ENCODE data around the gene STATH.
"Not testable (repeated sequence)": the region's sequence is repeated elsewhere in the genome, so short reads cannot be mapped to it uniquely, and the experiment has no call there.

Gene STATH, protein sequence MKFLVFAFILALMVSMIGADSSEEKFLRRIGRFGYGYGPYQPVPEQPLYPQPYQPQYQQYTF

DNA sequence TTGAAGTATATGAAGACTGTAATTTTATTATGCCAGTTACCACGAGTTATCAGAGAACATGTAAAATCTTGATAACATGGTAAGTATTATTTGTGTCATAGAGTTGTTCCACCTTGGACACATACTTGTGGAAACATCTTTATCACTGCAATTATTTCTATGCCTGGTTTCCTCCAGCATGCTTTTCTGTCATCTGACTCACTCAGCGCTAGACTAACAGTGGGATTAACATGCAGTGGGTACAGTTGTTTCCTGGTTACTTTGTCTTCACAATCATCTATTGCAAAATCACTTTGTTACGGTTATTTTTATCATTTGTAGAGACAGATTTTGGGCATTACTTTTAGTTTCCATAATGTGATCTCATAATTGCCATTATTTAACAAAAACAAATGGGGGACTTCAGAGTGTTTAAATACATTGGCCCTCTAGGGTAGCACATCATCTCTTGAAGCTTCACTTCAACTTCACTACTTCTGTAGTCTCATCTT, at the start of gene STATH:
STATH (plus strand) TSS at position 441 of the 491 bp plus-strand sequence. CDS start 2,472 bp downstream, outside the sequence.
- no peak for DNase-seq

- DNase-seq, result no peak
Observed at GRCh38 chr4:69951602-69952001, 44.2 kb upstream of the STATH start.

- DNase-seq, result no peak
Observed at GRCh38 chr4:69957209-69957608, 38.6 kb upstream of the STATH start.

DNA sequence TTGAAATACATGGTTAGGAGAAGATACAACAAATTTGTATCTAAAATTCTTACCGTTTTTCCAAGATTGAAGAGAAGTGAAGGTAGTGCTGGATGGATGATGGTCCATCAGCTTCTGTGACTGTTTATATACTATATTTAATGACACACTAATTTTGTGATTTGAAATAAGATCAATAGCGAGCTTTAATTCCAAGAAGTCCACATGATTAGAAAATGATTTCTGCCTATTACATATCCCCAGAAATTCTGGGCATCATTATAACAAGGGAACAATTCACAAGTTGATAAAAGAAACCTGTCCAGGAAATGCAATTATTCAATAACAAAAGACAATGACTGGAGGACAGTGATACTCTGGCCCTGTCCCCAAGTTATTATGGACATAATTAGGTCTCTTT, 30.1 kb upstream of the STATH start, which contains the start of gene CSN2:
CSN2 (minus strand) TSS at position 101 of the 400 bp plus-strand sequence. CDS start 4,733 bp downstream, outside the sequence.
- no peak for DNase-seq

DNA sequence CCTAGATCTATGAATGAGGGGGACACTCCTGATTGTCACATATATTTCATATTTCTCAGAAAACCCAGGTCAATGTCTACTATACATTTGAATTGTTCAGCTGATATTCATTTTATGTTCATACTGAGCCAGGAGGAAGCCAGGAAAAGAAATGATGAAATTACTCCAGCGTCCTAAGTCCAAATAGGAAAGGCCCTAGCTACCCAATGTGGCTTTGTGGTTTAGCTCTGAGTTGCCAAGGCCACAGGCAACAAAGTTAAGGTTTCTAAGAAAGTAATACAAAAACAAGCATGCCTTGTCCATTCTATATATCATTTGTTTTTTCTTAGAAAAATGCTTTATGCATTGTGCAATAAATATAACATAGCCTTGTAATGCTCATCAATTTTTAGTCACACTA, 25.7 kb upstream of the STATH start:
- DNase-seq, result no peak

GRCh38 chr4:69974631-69975030, 21.1 kb upstream of the STATH start:
- DNase-seq, result no peak

GRCh38 chr4:69977582-69977981, 18.2 kb upstream of the STATH start:
- no peak for DNase-seq

- DNase-seq, result no peak
Observed at GRCh38 chr4:69984030-69984443, 11.7 kb upstream of the STATH start.

- no peak for DNase-seq
Observed at GRCh38 chr4:69986663-69987062, 9.1 kb upstream of the STATH start.

GRCh38 chr4:69991016-69991415, 4.8 kb upstream of the STATH start:
- no peak for DNase-seq

GRCh38 chr4:69994782-69995181, 984 bp upstream of the STATH start:
- no peak for DNase-seq

- DNase-seq, result no peak
Observed at GRCh38 chr4:69999420-69999819, 3.7 kb downstream of the STATH start.

GRCh38 chr4:70000711-70001110, 4.9 kb downstream of the STATH start:
- DNase-seq, result no peak

DNA sequence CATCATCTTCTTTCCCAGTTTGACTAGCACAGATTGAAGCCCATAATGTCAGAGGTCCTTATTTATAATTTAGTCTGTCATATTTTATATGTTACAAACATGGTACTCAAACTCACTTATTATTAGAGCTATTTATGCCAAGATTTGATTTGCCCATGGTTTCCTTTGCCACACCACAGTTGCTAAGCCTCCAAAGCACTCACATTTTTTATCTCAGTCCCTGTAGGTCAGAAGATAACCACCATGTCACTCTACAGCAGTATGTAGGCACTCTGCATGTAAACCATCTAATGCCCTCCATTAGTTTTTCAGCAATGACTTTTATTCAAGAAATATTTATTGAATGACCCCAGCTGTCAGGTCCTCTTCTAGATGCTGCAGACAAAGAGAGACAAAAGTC, 6.7 kb downstream of the STATH start:
- DNase-seq, result no peak

DNA sequence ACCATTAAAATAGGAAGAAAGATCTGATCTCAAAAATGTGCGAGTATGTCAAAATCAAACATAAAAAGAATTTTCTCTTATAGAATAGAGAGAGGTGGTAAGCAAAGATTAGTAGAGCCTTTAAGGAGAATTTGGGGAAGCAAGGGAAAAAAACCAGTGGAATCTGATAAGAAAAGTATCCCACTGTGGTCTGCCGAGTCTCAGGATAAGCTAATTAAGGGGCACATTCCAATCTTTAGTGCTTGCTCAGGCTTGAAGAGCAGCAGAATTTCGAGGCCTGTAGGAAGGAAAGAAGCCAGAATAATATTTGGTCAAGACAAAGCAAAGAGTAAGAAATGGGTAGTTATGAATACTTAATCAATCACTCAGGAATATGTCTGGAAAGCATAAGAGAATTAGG, 13.0 kb downstream of the STATH start:
- DNase-seq, result no peak

GRCh38 chr4:70019006-70019405, 23.2 kb downstream of the STATH start:
- DNase-seq, result not testable (repeated sequence)

- no peak for DNase-seq
Observed at GRCh38 chr4:70023218-70023617, 27.5 kb downstream of the STATH start.

DNA sequence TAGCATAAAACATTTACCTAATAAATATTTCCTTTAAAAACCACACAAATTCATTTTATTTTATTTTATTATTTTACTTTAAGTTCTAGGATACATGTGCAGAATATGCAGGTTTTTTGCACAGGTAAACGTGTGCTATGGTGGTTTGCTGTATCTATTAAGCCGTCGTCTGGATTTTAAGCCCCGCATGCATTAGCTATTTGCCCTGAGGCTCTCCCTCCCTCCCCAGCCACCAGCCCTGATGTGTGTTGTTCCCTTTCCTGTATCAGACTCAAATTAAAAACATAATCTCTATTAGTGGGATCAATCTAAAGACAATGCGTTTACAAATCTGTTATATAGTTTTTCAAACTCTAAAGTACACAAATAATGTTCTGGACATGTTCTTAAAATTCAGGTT, 31.2 kb downstream of the STATH start:
- no peak for DNase-seq

- not testable (repeated sequence) for DNase-seq
Observed at GRCh38 chr4:70028159-70028558, 32.4 kb downstream of the STATH start, which contains the start of gene HTN3. Gene HTN3, plus strand, starts transcription at chr4:70028459. Its CDS starts 2,282 bp downstream, at chr4:70030741.

DNA sequence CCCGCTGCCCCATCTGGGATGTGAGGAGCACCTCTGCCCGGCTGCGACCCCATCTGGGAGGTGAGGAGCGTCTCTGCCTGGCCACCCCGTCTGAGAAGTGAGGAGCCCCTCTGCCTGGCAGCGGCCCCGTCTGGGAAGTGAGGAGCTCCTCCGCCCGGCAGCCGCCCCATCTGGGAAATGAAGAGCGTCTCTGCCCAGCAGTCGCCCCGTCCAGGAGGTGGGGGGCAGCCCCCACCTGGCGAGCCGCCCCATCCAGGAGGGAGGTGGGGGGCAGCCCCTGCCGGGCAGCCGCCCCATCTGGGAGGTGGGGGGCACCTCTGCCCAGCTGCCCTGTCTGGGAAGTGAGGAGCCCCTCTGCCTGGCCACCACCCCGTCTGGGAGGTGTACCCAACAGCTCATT, 41.8 kb downstream of the STATH start:
- not testable (repeated sequence) for DNase-seq

DNA sequence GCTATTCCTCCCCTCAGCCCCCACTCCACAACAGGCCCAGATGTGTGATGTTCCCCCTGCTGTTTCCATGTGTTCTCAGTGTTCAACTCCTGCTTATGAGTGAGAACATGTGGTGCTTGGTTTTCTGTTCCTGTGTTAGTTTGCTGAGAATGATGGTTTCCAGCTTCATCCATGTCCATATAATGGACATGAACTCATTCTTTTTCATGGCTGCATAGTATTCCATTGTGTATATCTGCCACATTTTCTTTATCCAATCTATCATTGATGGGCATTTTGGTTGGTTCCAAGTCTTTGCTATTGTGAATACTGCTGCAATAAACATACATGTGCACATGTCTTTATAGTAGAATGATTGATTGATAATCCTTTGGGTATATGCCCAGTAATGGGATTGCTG, 44.2 kb downstream of the STATH start:
- not testable (repeated sequence) for DNase-seq

DNA sequence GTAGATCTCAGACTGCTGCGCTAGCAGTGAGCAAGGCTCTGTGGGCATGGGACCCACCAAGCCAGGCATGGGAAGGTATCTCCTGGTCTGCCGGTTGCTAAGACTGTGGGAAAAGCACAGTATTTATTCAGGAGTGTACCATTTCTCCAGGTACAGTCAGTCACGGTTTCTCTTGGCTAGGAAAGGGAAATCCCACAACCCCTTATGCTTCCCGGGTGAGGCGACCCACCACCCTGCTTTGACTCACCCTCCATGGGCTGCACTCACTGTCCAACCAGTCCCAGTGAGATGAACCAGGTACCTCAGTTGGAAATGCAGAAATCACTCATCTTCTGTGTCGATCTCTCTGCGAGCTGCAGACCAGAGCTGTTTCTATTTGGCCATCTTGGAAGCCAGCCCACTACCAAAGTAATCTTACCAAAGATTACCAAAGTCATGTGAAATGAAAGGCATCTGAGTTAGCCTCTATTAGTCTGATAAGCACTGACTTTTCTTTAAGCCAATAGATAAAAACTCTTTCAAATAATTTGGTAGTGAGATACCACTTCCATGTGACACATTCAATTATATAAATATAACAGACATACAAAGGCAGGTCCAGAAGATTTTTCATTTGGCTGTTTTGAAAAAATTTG, 46.0 kb downstream of the STATH start:
- DNase-seq, result no peak

GRCh38 chr4:70050138-70050537, 54.4 kb downstream of the STATH start, which contains the start of gene HTN1:
Gene HTN1, plus strand, starts transcription at chr4:70050438. Its CDS starts 2,639 bp downstream, at chr4:70053077.
- not testable (repeated sequence) for DNase-seq

All from NCI-H1417 treated with DMSO at 0.1 percent for 48 hours (cell line).